Right atrium auricular region (tissue), 2 donors: ENCODE results near the gene DLGAP1. TPM values are rescaled to one million over a fixed set of nuclear protein-coding genes. Genes with fewer than 3 reads are reported as not detected.

Experiments
- DNase-seq: peaks from one replicate; pipeline ENCODE4 v3.0.0-alpha.2; 2019; ENCODE audit warnings: low spot score
- H3K27ac ChIP-seq, 2 donors: fragments of 200-600 bp; sonication (generic); 1 replicate in 1 of 2; 2 replicates in 1 of 2; pipeline ENCODE4 v1.5.1; 2016 to 2019
- H3K27me3 ChIP-seq, 2 donors: fragments of 200-600 bp; sonication (generic); one replicate each; pipeline versions ENCODE4 v1.5.1 to v1.6.0; 2017 to 2019
- H3K36me3 ChIP-seq: fragments of 200-600 bp; sonication (generic); one replicate; pipeline ENCODE4 v1.5.1; 2016
- H3K4me1 ChIP-seq, 2 donors: fragments of 200-600 bp; sonication (generic); one replicate each; pipeline versions ENCODE4 v1.5.1 to v1.6.0; 2017 to 2019
- H3K4me3 ChIP-seq, 2 donors: fragments of 200-600 bp; sonication (generic); 1 replicate in 1 of 2; 2 replicates in 1 of 2; pipeline ENCODE4 v1.5.1; 2017 to 2019; ENCODE audit warnings: mild to moderate bottlenecking in 1 of 2, moderate library complexity in 1 of 2
- H3K9me3 ChIP-seq, 2 donors: fragments of 200-600 bp; sonication (generic); one replicate each; pipeline ENCODE4 v1.5.1; 2019
- total RNA-seq, 2 donors: library from RNA; depleted of rRNA; stranded (reverse); fragments of >200 nt; gene quantifications; one replicate each; pipeline ENCODE4 v1.1.0, GENCODE V29; 2016
- TF ChIP-seq, protein P1 (sequence below), 2 donors: fragments of 200-600 bp; sonication (generic); IDR thresholded peaks; one replicate each; pipeline ENCODE4 v1.5.1; 2019; ENCODE audit warnings: antibody characterized with exemption in 2 of 2

Gene DLGAP1
- total RNA-seq, 2 donors from 2014 or later, result 0.56 to 1.1 TPM

DNA sequence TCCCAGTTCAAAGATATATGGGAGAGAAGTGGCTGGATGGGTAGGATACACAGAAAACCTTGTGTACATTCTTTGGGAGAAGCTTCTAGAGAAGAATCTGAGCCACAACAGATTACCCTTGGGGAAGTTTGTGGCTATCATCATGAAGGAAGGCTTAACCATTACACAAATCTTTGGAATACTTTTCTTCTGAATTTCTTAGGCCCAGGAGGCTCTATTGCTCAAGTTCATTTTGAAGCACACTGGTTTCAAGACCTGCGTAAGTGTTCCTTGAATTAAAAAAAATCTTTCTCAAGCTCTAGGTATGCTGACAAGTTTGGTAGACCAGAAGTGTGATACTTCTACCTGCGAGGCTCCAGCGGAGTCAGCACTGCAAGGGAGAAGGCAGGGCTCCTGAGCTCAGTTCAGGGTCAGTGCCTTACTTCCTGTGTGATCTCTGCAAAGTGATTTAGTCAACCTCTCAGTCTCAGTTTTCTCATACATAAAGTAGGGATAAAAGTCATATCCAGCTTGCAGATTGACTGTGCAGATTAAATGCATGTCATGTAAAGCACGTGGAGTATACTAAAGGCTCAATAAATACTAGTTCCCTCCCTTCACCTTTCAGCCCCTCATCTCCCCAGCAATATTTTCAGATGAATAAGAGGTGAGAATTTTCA lies 438.6 kb downstream of the DLGAP1 start:
- no peak for DNase-seq
- TF ChIP-seq, protein P1, sequence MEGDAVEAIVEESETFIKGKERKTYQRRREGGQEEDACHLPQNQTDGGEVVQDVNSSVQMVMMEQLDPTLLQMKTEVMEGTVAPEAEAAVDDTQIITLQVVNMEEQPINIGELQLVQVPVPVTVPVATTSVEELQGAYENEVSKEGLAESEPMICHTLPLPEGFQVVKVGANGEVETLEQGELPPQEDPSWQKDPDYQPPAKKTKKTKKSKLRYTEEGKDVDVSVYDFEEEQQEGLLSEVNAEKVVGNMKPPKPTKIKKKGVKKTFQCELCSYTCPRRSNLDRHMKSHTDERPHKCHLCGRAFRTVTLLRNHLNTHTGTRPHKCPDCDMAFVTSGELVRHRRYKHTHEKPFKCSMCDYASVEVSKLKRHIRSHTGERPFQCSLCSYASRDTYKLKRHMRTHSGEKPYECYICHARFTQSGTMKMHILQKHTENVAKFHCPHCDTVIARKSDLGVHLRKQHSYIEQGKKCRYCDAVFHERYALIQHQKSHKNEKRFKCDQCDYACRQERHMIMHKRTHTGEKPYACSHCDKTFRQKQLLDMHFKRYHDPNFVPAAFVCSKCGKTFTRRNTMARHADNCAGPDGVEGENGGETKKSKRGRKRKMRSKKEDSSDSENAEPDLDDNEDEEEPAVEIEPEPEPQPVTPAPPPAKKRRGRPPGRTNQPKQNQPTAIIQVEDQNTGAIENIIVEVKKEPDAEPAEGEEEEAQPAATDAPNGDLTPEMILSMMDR (IDR thresholded peaks at IDR 0.05), result no peak
- no peak overlapping the region for H3K27ac ChIP-seq

DNA sequence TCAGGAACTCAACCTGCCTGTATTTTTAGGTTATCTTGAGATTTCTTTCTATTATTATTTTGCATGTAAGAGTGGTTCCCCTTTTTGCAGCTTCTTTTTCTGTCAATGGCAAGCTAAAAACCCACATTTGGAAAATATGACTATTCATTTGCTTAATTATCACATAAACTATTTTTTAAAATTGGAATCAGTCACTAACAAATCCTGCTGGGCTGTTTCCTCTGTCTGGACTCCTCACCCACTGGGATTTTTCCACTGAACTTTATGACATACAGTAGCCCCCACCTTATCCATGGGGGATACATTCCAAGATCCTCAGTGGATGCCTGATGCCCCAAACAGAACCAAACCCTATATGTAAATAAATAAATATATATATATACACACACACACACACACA lies 447.3 kb downstream of the DLGAP1 start:
- no peak for DNase-seq
- Histone ChIP-seq H3K27me3 (no peaks in the 10 kb centered on the region), H3K27ac (no peak overlapping the region), H3K4me3 (no peak overlapping the region), H3K4me1 (no peaks in the 10 kb centered on the region), H3K9me3 (no peaks in the 10 kb centered on the region), H3K36me3 (no peaks in the 10 kb centered on the region)
- TF ChIP-seq, protein P1 (IDR thresholded peaks at IDR 0.05), result no peak

More for the DNA sequence above, 438.6 kb downstream of the DLGAP1 start:
- no peaks in the 10 kb centered on the region for H3K27me3 ChIP-seq
- no peaks in the 10 kb centered on the region for H3K36me3 ChIP-seq
- no peaks in the 10 kb centered on the region for H3K9me3 ChIP-seq
- H3K4me1 ChIP-seq, result no peaks in the 10 kb centered on the region
- no peak overlapping the region for H3K4me3 ChIP-seq

DNA sequence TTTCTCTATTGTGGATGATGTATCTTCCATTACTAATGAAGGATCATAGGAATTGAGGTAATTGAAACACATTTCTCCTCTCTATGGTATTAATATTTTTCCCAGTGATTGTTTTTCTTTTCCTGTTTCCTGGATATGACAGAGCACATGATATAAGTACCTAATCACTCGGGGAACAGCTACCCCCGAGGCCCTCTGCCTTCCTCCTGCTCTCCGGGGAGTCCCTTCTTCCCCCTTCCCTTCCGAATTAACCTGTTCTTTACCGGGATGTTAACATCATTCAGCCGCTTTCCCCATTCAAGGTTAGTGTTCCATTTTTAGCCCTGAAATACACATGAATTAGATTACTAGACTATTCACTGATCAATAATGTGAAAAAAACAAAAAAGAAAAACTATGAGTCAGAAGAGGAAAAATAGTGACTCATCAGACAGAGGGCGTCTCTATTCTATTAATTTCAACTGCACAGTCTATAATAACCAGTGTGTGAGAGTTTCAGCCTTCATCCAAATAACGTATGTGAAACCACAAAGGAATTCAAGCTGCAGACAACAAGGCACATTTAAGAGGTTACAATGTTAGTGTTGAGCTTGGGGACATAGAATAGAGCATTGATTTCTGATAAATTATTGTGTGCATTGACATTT lies 450.8 kb downstream of the DLGAP1 start:
- Histone ChIP-seq H3K4me3 (no peak overlapping the region), H3K9me3 (no peaks in the 10 kb centered on the region), H3K36me3 (no peaks in the 10 kb centered on the region), H3K27me3 (no peaks in the 10 kb centered on the region), H3K27ac (no peak overlapping the region), H3K4me1 (no peaks in the 10 kb centered on the region)
- TF ChIP-seq, protein P1 (IDR thresholded peaks at IDR 0.05), result no peak
- no peak for DNase-seq

DNA sequence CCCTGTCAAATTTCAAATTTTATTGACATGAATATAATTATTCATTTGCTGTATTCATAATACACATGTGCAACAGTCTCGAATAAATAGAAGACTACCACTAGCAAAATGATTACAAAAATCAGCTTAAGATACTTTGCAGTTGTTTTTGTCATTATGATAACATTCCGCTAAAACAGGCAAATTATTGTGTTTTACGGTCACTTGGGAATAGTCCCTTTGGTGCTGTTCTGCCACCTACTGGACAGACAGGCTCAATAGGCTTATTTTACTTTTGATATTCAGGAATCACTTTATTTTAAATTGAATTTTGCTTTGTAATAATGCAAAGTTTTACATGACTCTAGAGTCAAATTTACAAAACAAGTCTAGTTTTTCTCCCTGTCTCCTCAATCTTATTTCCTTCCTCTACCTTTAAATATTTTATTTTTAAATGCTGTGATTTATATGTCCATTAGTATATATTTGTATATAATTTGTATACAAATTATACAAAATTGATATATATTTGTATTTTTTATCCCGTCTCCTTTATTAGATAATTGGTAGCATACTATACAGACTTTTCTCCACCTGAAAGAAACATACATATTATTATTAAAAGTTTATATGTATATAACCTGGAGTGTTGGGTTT lies 456.3 kb downstream of the DLGAP1 start:
- no peak for DNase-seq
- H3K4me1 ChIP-seq, result no peaks in the 10 kb centered on the region
- no peaks in the 10 kb centered on the region for H3K36me3 ChIP-seq
- TF ChIP-seq, protein P1 (IDR thresholded peaks at IDR 0.05), result peak; percentile 48 to 80
- H3K27me3 ChIP-seq, result no peaks in the 10 kb centered on the region
- H3K9me3 ChIP-seq, result no peaks in the 10 kb centered on the region
- H3K4me3 ChIP-seq, result no peak overlapping the region
- H3K27ac ChIP-seq, result no peak overlapping the region

DNA sequence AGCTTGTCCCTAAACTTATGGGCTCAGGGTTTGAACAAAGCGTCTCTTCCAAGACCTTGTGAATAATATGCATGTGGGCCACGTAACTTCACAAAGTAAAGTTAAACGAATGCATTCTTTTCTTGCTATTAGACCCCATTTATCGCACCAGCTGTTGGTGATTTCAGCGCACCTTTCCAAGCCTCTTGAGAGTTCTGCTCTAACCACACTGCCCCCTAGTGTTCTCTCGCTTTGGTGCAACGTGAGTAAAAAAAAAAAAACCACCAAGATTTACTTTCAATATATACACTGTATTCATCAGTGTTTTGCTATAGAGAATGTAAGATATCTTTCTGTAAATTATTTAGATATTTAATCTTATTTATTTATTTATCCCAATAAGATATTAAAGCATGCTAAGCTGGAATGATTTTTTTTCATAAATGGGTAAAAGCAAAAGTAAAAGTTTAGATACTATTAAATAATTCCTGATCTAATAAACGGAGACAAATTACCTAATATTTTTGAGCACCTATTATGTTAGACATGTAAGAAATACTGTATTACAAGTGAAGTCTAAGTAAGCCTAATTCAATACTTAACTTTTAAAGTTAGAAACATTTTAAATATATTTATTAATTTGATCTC lies 459.5 kb downstream of the DLGAP1 start:
- H3K36me3 ChIP-seq, result no peaks in the 10 kb centered on the region
- peak overlapping the region in 1 of 2 donors; percentile 1 for H3K4me3 ChIP-seq
- no peaks in the 10 kb centered on the region for H3K27me3 ChIP-seq
- H3K27ac ChIP-seq, result no peak overlapping the region
- DNase-seq, result no peak
- no peaks in the 10 kb centered on the region for H3K4me1 ChIP-seq
- H3K9me3 ChIP-seq, result no peaks in the 10 kb centered on the region
- TF ChIP-seq, protein P1 (IDR thresholded peaks at IDR 0.05), result peak; percentile 79 to 88
